HepG2 (cell line): ENCODE results near the gene ADAM29. TPM values are rescaled to one million over a fixed set of nuclear protein-coding genes. Genes with fewer than 3 reads are reported as not detected.

Source experiments
- ATAC-seq: fragments of 200-7000 bp; cut with Tn5 transposase; 3 replicates; pipeline ENCODE4 v1.9.1; 2020; ENCODE audit warnings: mild to moderate bottlenecking, moderate library complexity
- BruUV-seq: library from RNA; stranded (reverse); fragments of 400-500 nt; replicated peaks from 2 replicates; lab custom pipeline; 2021; lab: Mats Ljungman, UMichigan
- CTCF ChIA-PET: fragments of 300-600 bp; formaldehyde crosslinking; extraction: SDS; loops from one replicate; lab custom pipeline; 2021; ENCODE audit warnings: low total read pairs, inconsistent platforms, low intra/inter-chr PET ratio; lab: Yijun Ruan, JAX
- POLR2A ChIA-PET: fragments of 350-600 bp; sonication (Branson Sonifier 250); formaldehyde crosslinking; loops from one replicate; lab custom pipeline; 2020; ENCODE audit warnings: antibody characterized with exemption, inconsistent platforms; lab: Yijun Ruan, JAX
- DNase-seq: peaks from one replicate; pipeline ENCODE4 v3.0.0-alpha.2; 2015; ENCODE audit warnings: low spot score
- FAIRE-seq: peaks from 3 replicates; lab custom pipeline; 2011; peaks lifted over from hg19 to GRCh38; lab: Jason Lieb, UNC
- H2AFZ ChIP-seq: one replicate; pipeline ENCODE4 v1.6.1; 2011; ENCODE audit warnings: low read length, inconsistent platforms
- H3K27ac ChIP-seq: fragments of 300-600 bp; 3 replicates; pipeline ENCODE4 v1.8.0; 2011; ENCODE audit warnings: mixed run types, mild to moderate bottlenecking, mixed read lengths, low read length, inconsistent platforms; ENCODE audit not compliant: insufficient read depth; ENCODE audit errors: extremely low read length
- H3K27me3 ChIP-seq, 2 experiments: fragments of 200-600 bp in 1 of 2; 2 replicates in 1 of 2; 3 replicates in 1 of 2; pipeline versions ENCODE4 v1.6.0 to v1.8.0; 2011; ENCODE audit warnings: low read length in 2 of 2, mild to moderate bottlenecking in 2 of 2, moderate library complexity in 2 of 2, inconsistent platforms in 1 of 2; ENCODE audit not compliant: insufficient read depth in 2 of 2, control insufficient read depth in 1 of 2
- H3K36me3 ChIP-seq, 2 experiments: fragments of 200-600 bp in 1 of 2; replicated peaks in 1 of 2; 2 replicates in 1 of 2; 3 replicates in 1 of 2; pipeline versions ENCODE4 v1.5.1 to v1.8.0; 2011; ENCODE audit warnings: low read length in 2 of 2, inconsistent platforms in 1 of 2; ENCODE audit not compliant: insufficient read depth in 2 of 2, control insufficient read depth in 1 of 2
- H3K4me1 ChIP-seq: 2 replicates; pipeline ENCODE4 v1.5.1; 2012; ENCODE audit warnings: low read length, inconsistent platforms; ENCODE audit not compliant: insufficient read depth
- H3K4me2 ChIP-seq: 2 replicates; pipeline ENCODE4 v1.6.0; 2011; ENCODE audit warnings: low read depth, low read length, inconsistent platforms
- H3K4me3 ChIP-seq, 3 experiments: fragments of 200-600 bp in 1 of 3; sonication (generic), shearing (Covaris generic) in 1 of 3; replicated peaks in 1 of 3; 2 replicates each; pipeline ENCODE4 v1.5.1; 2011 to 2016; ENCODE audit warnings: low read length in 3 of 3, inconsistent platforms in 2 of 3, low read depth in 2 of 3, mild to moderate bottlenecking in 2 of 3, control low read depth in 1 of 3, mixed read lengths in 1 of 3; ENCODE audit not compliant: insufficient read depth in 1 of 3
- H3K79me2 ChIP-seq: one replicate; pipeline ENCODE4 v1.6.1; 2011; ENCODE audit warnings: low read length, inconsistent platforms; ENCODE audit not compliant: insufficient read depth
- H3K9ac ChIP-seq: 2 replicates; pipeline ENCODE4 v1.6.0; 2011; ENCODE audit warnings: mild to moderate bottlenecking, low read depth, low read length, inconsistent platforms; ENCODE audit not compliant: insufficient read depth
- H3K9me3 ChIP-seq: 2 replicates; pipeline ENCODE4 v1.5.1; 2012; ENCODE audit warnings: mild to moderate bottlenecking, low read length
- H4K20me1 ChIP-seq: 2 replicates; pipeline ENCODE4 v1.6.0; 2011; ENCODE audit warnings: inconsistent platforms, mild to moderate bottlenecking, low read length, moderate library complexity; ENCODE audit not compliant: insufficient read depth
- HCFC1 ChIP-seq: fragments of 150-350 bp; IDR thresholded peaks from 2 replicates; pipeline ENCODE4 v1.6.1; 2014; ENCODE audit warnings: low read depth, low read length
- MIER2 ChIP-seq: IDR thresholded peaks from 2 replicates; pipeline ENCODE4 v1.6.1; 2016; ENCODE audit warnings: missing biosample characterization, missing genetic modification reagents
- MYNN ChIP-seq: sonication (generic); formaldehyde crosslinking; IDR thresholded peaks from 2 replicates; pipeline ENCODE4 v1.4.0; 2020; ENCODE audit warnings: mild to moderate bottlenecking, low read depth, missing genetic modification reagents
- NFE2 ChIP-seq: sonication (generic); formaldehyde crosslinking; IDR thresholded peaks from 2 replicates; pipeline ENCODE4 v1.4.0; 2020; ENCODE audit warnings: missing genetic modification reagents
- POGZ ChIP-seq: sonication (generic); formaldehyde crosslinking; IDR thresholded peaks from 2 replicates; pipeline ENCODE4 v1.4.0; 2020; ENCODE audit warnings: mild to moderate bottlenecking, missing genetic modification reagents
- RBM22 ChIP-seq: fragments of 200-400 bp; formaldehyde crosslinking; optimal IDR thresholded peaks from 2 replicates; pipeline ENCODE3; 2017; ENCODE audit warnings: mild to moderate bottlenecking, low read length, moderate library complexity
- RNF2 ChIP-seq: fragments of 450-650 bp; conservative IDR thresholded peaks from 2 replicates; pipeline ENCODE4 v1.6.1; 2016; ENCODE audit warnings: low read depth
- SATB2 ChIP-seq: sonication (generic); formaldehyde crosslinking; IDR thresholded peaks from 2 replicates; pipeline ENCODE4 v1.5.0; 2020; ENCODE audit warnings: missing genetic modification reagents
- SIN3B ChIP-seq: fragments of 150-350 bp; IDR thresholded peaks from 2 replicates; pipeline ENCODE4 v1.6.1; 2014; ENCODE audit warnings: low read length
- SMAD3 ChIP-seq: sonication (generic); formaldehyde crosslinking; IDR thresholded peaks from 2 replicates; pipeline ENCODE4 v1.4.0; 2020; ENCODE audit warnings: missing genetic modification reagents
- SNAPC2 ChIP-seq: sonication (generic); formaldehyde crosslinking; IDR thresholded peaks from 2 replicates; pipeline ENCODE4 v1.8.1; 2022; ENCODE audit warnings: mild to moderate bottlenecking, missing genetic modification reagents
- ZBTB42 ChIP-seq: sonication (generic); formaldehyde crosslinking; IDR thresholded peaks from 2 replicates; pipeline ENCODE4 v1.5.0; 2020; ENCODE audit warnings: mild to moderate bottlenecking, missing genetic modification reagents
- ZFX ChIP-seq: sonication (generic); formaldehyde crosslinking; IDR thresholded peaks from 2 replicates; pipeline ENCODE4 v1.4.0; 2020; ENCODE audit warnings: mild to moderate bottlenecking, low read depth, missing genetic modification reagents, moderate library complexity
- ZNF446 ChIP-seq: sonication (generic); formaldehyde crosslinking; IDR thresholded peaks from 2 replicates; pipeline ENCODE4 v1.5.0; 2020; ENCODE audit warnings: mild to moderate bottlenecking, missing genetic modification reagents
- ZNF629 ChIP-seq: sonication (generic); formaldehyde crosslinking; conservative IDR thresholded peaks from 2 replicates; pipeline ENCODE4 v1.5.0; 2020; ENCODE audit warnings: missing genetic modification reagents
- ZSCAN21 ChIP-seq: sonication (generic); formaldehyde crosslinking; IDR thresholded peaks from 2 replicates; pipeline ENCODE4 v1.8.0; 2022; ENCODE audit warnings: mild to moderate bottlenecking, missing genetic modification reagents, moderate library complexity, borderline replicate concordance
- WGBS: methylation state at CpG from one replicate; pipeline ENCODE4 v1.1.6; 2017; ENCODE audit warnings: low lambda C conversion rate; 5-methylcytosine and 5-hydroxymethylcytosine counted together
- in situ Hi-C: cut with HindIII; loops from 2 replicates; pipeline ENCODE4 v1.10.0; 2017; ENCODE audit warnings: low pct_unique_long_range_greater_than_20kb; ENCODE audit not compliant: extremely low pct_ligation_motif_present
- intact Hi-C: fragments of 100-400 bp; cut with micrococcal nuclease; formaldehyde crosslinking; loops from one replicate; pipeline ENCODE4 v1.10.0; 2022; ENCODE audit not compliant: unreplicated experiment
- polyA plus RNA-seq, 8 experiments: library from polyadenylated mRNA; depleted of rRNA in 3 of 8; stranded (reverse) in 7 of 8; unstranded in 1 of 8; fragments of >200 nt; fragmentation: Illumina TruSeq in 4 of 8; extraction: Trizol in 4 of 8; gene quantifications; 2 replicates each; pipeline versions ENCODE4 v1.2.1 to v1.2.3, GENCODE V29; 2011 to 2016; ENCODE audit warnings: low read depth in 4 of 8, missing spikeins in 1 of 8, mixed read lengths in 1 of 8; ENCODE audit not compliant: insufficient read depth in 1 of 8
- total RNA-seq, 5 experiments: library from RNA; depleted of rRNA; stranded (reverse); fragments of >200 nt; fragmentation: Illumina TruSeq; extraction: Trizol; gene quantifications; 2 replicates each; pipeline ENCODE4 v1.2.3, GENCODE V29; 2016; ENCODE audit warnings: low read depth in 1 of 5
- TF ChIP-seq, protein P1 (sequence below): IDR thresholded peaks from 2 replicates; pipeline ENCODE4 v1.6.1; 2016; ENCODE audit warnings: control low read depth
- TF ChIP-seq, protein P2 (sequence below): sonication (generic); formaldehyde crosslinking; IDR thresholded peaks from 2 replicates; pipeline ENCODE4 v1.5.0; 2020; ENCODE audit warnings: mild to moderate bottlenecking, missing genetic modification reagents
- TF ChIP-seq, protein P3 (sequence below): fragments of 450-650 bp; IDR thresholded peaks from 2 replicates; pipeline ENCODE4 v1.6.1; 2016
- TF ChIP-seq, protein P4 (sequence below): sonication (generic); formaldehyde crosslinking; IDR thresholded peaks from 2 replicates; pipeline ENCODE4 v1.4.0; 2020; ENCODE audit warnings: missing genetic modification reagents

Gene ADAM29
- total and polyA plus RNA-seq, 2 of the 13 experiments (the other 11 are each of a cell fraction or from before 2014, with no cell fraction given), result not detected

DNA sequence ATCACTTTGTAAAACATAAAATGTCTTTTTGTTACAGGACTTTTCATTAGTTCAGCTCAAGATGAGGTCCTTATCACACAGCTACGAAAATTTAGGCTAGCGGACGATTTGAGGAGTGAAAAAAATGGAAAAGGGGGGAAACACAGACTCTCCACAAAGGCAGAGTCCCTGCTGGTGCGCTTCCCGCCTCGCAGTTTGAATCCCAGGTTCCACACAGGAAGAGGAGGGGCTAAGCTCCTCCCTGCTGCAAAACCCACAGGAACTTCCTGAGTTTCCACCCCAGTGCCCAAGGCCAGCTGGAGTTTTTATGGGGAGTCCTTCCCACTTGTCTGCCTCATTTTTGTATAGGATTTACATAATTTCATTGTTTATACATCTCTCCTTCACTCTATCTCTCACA, 11.2 kb downstream of the ADAM29 start:
- H3K36me3 ChIP-seq, result no peaks in the 10 kb centered on the region
- CTCF ChIA-PET, result no interaction called here
- no TSS peak for BruUV-seq
- TF ChIP-seq, protein P1, sequence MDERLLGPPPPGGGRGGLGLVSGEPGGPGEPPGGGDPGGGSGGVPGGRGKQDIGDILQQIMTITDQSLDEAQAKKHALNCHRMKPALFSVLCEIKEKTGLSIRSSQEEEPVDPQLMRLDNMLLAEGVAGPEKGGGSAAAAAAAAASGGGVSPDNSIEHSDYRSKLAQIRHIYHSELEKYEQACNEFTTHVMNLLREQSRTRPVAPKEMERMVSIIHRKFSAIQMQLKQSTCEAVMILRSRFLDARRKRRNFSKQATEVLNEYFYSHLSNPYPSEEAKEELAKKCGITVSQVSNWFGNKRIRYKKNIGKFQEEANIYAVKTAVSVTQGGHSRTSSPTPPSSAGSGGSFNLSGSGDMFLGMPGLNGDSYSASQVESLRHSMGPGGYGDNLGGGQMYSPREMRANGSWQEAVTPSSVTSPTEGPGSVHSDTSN, result no peak
- TF ChIP-seq ZFX (CRISPR knock-in tag) (no peak), ZNF446 (CRISPR knock-in tag) (no peak), SMAD3 (CRISPR knock-in tag) (no peak), POGZ (no peak), HCFC1 (no peak), RBM22 (no peak), ZBTB42 (CRISPR knock-in tag) (no peak), SIN3B (no peak), ZNF629 (CRISPR knock-in tag) (no peak), RNF2 (no peak), SNAPC2 (CRISPR knock-in tag) (no peak), SATB2 (CRISPR knock-in tag) (no peak), MYNN (CRISPR knock-in tag) (no peak), NFE2 (CRISPR knock-in tag) (no peak), MIER2 (CRISPR knock-in tag) (no peak), ZSCAN21 (CRISPR knock-in tag) (no peak)
- TF ChIP-seq, protein P2, sequence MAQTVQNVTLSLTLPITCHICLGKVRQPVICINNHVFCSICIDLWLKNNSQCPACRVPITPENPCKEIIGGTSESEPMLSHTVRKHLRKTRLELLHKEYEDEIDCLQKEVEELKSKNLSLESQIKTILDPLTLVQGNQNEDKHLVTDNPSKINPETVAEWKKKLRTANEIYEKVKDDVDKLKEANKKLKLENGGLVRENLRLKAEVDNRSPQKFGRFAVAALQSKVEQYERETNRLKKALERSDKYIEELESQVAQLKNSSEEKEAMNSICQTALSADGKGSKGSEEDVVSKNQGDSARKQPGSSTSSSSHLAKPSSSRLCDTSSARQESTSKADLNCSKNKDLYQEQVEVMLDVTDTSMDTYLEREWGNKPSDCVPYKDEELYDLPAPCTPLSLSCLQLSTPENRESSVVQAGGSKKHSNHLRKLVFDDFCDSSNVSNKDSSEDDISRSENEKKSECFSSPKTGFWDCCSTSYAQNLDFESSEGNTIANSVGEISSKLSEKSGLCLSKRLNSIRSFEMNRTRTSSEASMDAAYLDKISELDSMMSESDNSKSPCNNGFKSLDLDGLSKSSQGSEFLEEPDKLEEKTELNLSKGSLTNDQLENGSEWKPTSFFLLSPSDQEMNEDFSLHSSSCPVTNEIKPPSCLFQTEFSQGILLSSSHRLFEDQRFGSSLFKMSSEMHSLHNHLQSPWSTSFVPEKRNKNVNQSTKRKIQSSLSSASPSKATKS (CRISPR knock-in tag), result no peak
- TF ChIP-seq, protein P3, sequence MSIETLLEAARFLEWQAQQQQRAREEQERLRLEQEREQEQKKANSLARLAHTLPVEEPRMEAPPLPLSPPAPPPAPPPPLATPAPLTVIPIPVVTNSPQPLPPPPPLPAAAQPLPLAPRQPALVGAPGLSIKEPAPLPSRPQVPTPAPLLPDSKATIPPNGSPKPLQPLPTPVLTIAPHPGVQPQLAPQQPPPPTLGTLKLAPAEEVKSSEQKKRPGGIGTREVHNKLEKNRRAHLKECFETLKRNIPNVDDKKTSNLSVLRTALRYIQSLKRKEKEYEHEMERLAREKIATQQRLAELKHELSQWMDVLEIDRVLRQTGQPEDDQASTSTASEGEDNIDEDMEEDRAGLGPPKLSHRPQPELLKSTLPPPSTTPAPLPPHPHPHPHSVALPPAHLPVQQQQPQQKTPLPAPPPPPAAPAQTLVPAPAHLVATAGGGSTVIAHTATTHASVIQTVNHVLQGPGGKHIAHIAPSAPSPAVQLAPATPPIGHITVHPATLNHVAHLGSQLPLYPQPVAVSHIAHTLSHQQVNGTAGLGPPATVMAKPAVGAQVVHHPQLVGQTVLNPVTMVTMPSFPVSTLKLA, result no peak
- TF ChIP-seq, protein P4, sequence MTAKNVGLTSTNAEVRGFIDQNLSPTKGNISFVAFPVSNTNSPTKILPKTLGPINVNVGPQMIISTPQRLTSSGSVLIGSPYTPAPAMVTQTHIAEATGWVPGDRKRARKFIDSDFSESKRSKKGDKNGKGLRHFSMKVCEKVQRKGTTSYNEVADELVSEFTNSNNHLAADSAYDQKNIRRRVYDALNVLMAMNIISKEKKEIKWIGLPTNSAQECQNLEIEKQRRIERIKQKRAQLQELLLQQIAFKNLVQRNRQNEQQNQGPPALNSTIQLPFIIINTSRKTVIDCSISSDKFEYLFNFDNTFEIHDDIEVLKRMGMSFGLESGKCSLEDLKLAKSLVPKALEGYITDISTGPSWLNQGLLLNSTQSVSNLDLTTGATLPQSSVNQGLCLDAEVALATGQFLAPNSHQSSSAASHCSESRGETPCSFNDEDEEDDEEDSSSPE (CRISPR knock-in tag), result no peak
- intact Hi-C loops, result no loop called here
- in situ Hi-C loops, result no loop called here
- H2AFZ ChIP-seq, result no peak overlapping the region
- FAIRE-seq (no peak), ATAC-seq (no peak), DNase-seq (no peak)
- H3K4me3 ChIP-seq, result no peak overlapping the region
- H3K27me3 ChIP-seq, result no peaks in the 10 kb centered on the region
- WGBS, result 25% methylated on average over 6 of the region's 6 CpGs
- no peaks in the 10 kb centered on the region for H3K79me2 ChIP-seq
- no peaks in the 10 kb centered on the region for H3K4me1 ChIP-seq
- POLR2A ChIA-PET, result no interaction called here
- no peaks in the 10 kb centered on the region for H4K20me1 ChIP-seq
- no peak overlapping the region for H3K9ac ChIP-seq
- H3K4me2 ChIP-seq, result no peak overlapping the region
- H3K9me3 ChIP-seq, result peaks cover 20% of the 10 kb centered on the region
- no peak overlapping the region for H3K27ac ChIP-seq
